Measurements from ENCODE around the gene MFSD1.

The MFSD1 gene

GRCh38 chr3:158792709-158793108 lies 9.1 kb upstream of the MFSD1 start:
- Histone ChIP-seq H3K9me3 (ENCODE audit: control insufficient read depth, insufficient read depth, low read length) (no peaks in the 10 kb centered on the region), H3K9ac (ENCODE audit: low read depth, low read length) (no peak overlapping the region), H3K27me3 (ENCODE audit: control insufficient read depth, insufficient read depth, low read length) (no peaks in the 10 kb centered on the region), H3K4me3 (ENCODE audit: low read depth, low read length) (no peak overlapping the region), H3K36me3 (ENCODE audit: control insufficient read depth, insufficient read depth, low read length) (no peaks in the 10 kb centered on the region), H3K4me1 (ENCODE audit: control insufficient read depth, insufficient read depth, low read length) (no peaks in the 10 kb centered on the region), H3K27ac (ENCODE audit: low read depth, low read length) (no peak overlapping the region)

- Histone ChIP-seq H3K4me3 (ENCODE audit: low read depth, low read length) (no peak overlapping the region), H3K4me1 (ENCODE audit: control insufficient read depth, insufficient read depth, low read length) (no peaks in the 10 kb centered on the region), H3K9me3 (ENCODE audit: control insufficient read depth, insufficient read depth, low read length) (no peaks in the 10 kb centered on the region), H3K27ac (ENCODE audit: low read depth, low read length) (no peak overlapping the region), H3K9ac (ENCODE audit: low read depth, low read length) (no peak overlapping the region), H3K27me3 (ENCODE audit: control insufficient read depth, insufficient read depth, low read length) (peaks cover 3% of the 10 kb centered on the region), H3K36me3 (ENCODE audit: control insufficient read depth, insufficient read depth, low read length) (no peaks in the 10 kb centered on the region)
These were observed 7.6 kb upstream of the MFSD1 start for GRCh38 chr3:158794206-158794605.

GRCh38 chr3:158794936-158795518 lies 6.8 kb upstream of the MFSD1 start:
- Histone ChIP-seq H3K27me3 (ENCODE audit: control insufficient read depth, insufficient read depth, low read length) (peaks cover 7% of the 10 kb centered on the region), H3K9ac (ENCODE audit: low read depth, low read length) (no peak overlapping the region), H3K36me3 (ENCODE audit: control insufficient read depth, insufficient read depth, low read length) (no peaks in the 10 kb centered on the region), H3K27ac (ENCODE audit: low read depth, low read length) (no peak overlapping the region), H3K4me1 (ENCODE audit: control insufficient read depth, insufficient read depth, low read length) (no peaks in the 10 kb centered on the region), H3K9me3 (ENCODE audit: control insufficient read depth, insufficient read depth, low read length) (no peaks in the 10 kb centered on the region), H3K4me3 (ENCODE audit: low read depth, low read length) (no peak overlapping the region)

- Histone ChIP-seq H3K9ac (ENCODE audit: low read depth, low read length) (no peak overlapping the region), H3K4me1 (ENCODE audit: control insufficient read depth, insufficient read depth, low read length) (peaks cover 8% of the 10 kb centered on the region; the same call in 1 of the 2 replicates), H3K27ac (ENCODE audit: low read depth, low read length) (no peak overlapping the region), H3K36me3 (ENCODE audit: control insufficient read depth, insufficient read depth, low read length) (no peaks in the 10 kb centered on the region), H3K27me3 (ENCODE audit: control insufficient read depth, insufficient read depth, low read length) (peaks cover 24% of the 10 kb centered on the region), H3K4me3 (ENCODE audit: low read depth, low read length) (peak overlapping the region; percentile 95), H3K9me3 (ENCODE audit: control insufficient read depth, insufficient read depth, low read length) (no peaks in the 10 kb centered on the region)
These were observed 653 bp upstream of the MFSD1 start for GRCh38 chr3:158801201-158801600.

GRCh38 chr3:158802409-158803268 lies 785 bp downstream of the MFSD1 start:
- no peaks in the 10 kb centered on the region for H3K36me3 ChIP-seq (ENCODE audit: control insufficient read depth, insufficient read depth, low read length)
- peak overlapping the region; percentile 46; the same call in 1 of the 2 replicates for H3K9ac ChIP-seq (ENCODE audit: low read depth, low read length)
- H3K27ac ChIP-seq (ENCODE audit: low read depth, low read length), result no peak overlapping the region
- peak overlapping the region; percentile 95 for H3K4me3 ChIP-seq (ENCODE audit: low read depth, low read length)
- no peaks in the 10 kb centered on the region for H3K9me3 ChIP-seq (ENCODE audit: control insufficient read depth, insufficient read depth, low read length)
- H3K27me3 ChIP-seq (ENCODE audit: control insufficient read depth, insufficient read depth, low read length), result peaks cover 24% of the 10 kb centered on the region
- peaks cover 8% of the 10 kb centered on the region; the same call in 1 of the 2 replicates for H3K4me1 ChIP-seq (ENCODE audit: control insufficient read depth, insufficient read depth, low read length)

GRCh38 chr3:158804441-158804840 lies 2.6 kb downstream of the MFSD1 start:
- H3K9me3 ChIP-seq (ENCODE audit: control insufficient read depth, insufficient read depth, low read length), result no peaks in the 10 kb centered on the region
- H3K27ac ChIP-seq (ENCODE audit: low read depth, low read length), result no peak overlapping the region
- no peak overlapping the region for H3K9ac ChIP-seq (ENCODE audit: low read depth, low read length)
- H3K4me3 ChIP-seq (ENCODE audit: low read depth, low read length), result no peak overlapping the region
- H3K4me1 ChIP-seq (ENCODE audit: control insufficient read depth, insufficient read depth, low read length), result peaks cover 8% of the 10 kb centered on the region; the same call in 1 of the 2 replicates
- H3K27me3 ChIP-seq (ENCODE audit: control insufficient read depth, insufficient read depth, low read length), result peaks cover 18% of the 10 kb centered on the region
- H3K36me3 ChIP-seq (ENCODE audit: control insufficient read depth, insufficient read depth, low read length), result no peaks in the 10 kb centered on the region

- Histone ChIP-seq H3K4me3 (ENCODE audit: low read depth, low read length) (no peak overlapping the region), H3K4me1 (ENCODE audit: control insufficient read depth, insufficient read depth, low read length) (peaks cover 8% of the 10 kb centered on the region; the same call in 1 of the 2 replicates), H3K27ac (ENCODE audit: low read depth, low read length) (no peak overlapping the region), H3K36me3 (ENCODE audit: control insufficient read depth, insufficient read depth, low read length) (no peaks in the 10 kb centered on the region), H3K27me3 (ENCODE audit: control insufficient read depth, insufficient read depth, low read length) (no peaks in the 10 kb centered on the region), H3K9ac (ENCODE audit: low read depth, low read length) (no peak overlapping the region), H3K9me3 (ENCODE audit: control insufficient read depth, insufficient read depth, low read length) (no peaks in the 10 kb centered on the region)
These were observed 6.8 kb downstream of the MFSD1 start for GRCh38 chr3:158808697-158809096.

- Histone ChIP-seq H3K27ac (ENCODE audit: low read depth, low read length) (no peak overlapping the region), H3K9me3 (ENCODE audit: control insufficient read depth, insufficient read depth, low read length) (no peaks in the 10 kb centered on the region), H3K27me3 (ENCODE audit: control insufficient read depth, insufficient read depth, low read length) (no peaks in the 10 kb centered on the region), H3K4me3 (ENCODE audit: low read depth, low read length) (no peak overlapping the region), H3K9ac (ENCODE audit: low read depth, low read length) (no peak overlapping the region), H3K4me1 (ENCODE audit: control insufficient read depth, insufficient read depth, low read length) (peaks cover 3% of the 10 kb centered on the region; the same call in 1 of the 2 replicates), H3K36me3 (ENCODE audit: control insufficient read depth, insufficient read depth, low read length) (no peaks in the 10 kb centered on the region)
These were observed 7.8 kb downstream of the MFSD1 start for GRCh38 chr3:158809642-158810041.

- Histone ChIP-seq H3K4me3 (ENCODE audit: low read depth, low read length) (no peak overlapping the region), H3K27ac (ENCODE audit: low read depth, low read length) (no peak overlapping the region), H3K4me1 (ENCODE audit: control insufficient read depth, insufficient read depth, low read length) (no peaks in the 10 kb centered on the region), H3K9ac (ENCODE audit: low read depth, low read length) (no peak overlapping the region), H3K27me3 (ENCODE audit: control insufficient read depth, insufficient read depth, low read length) (no peaks in the 10 kb centered on the region), H3K36me3 (ENCODE audit: control insufficient read depth, insufficient read depth, low read length) (no peaks in the 10 kb centered on the region), H3K9me3 (ENCODE audit: control insufficient read depth, insufficient read depth, low read length) (no peaks in the 10 kb centered on the region)
These were observed 9.2 kb downstream of the MFSD1 start for GRCh38 chr3:158810823-158811724.

GRCh38 chr3:158819282-158819681 lies 17.4 kb downstream of the MFSD1 start:
- Histone ChIP-seq H3K36me3 (ENCODE audit: control insufficient read depth, insufficient read depth, low read length) (0 out of 2 replicates have a peak, but pooled peaks cover 9% of the 10 kb centered on the region), H3K27me3 (ENCODE audit: control insufficient read depth, insufficient read depth, low read length) (no peaks in the 10 kb centered on the region), H3K4me3 (ENCODE audit: low read depth, low read length) (no peak overlapping the region), H3K9me3 (ENCODE audit: control insufficient read depth, insufficient read depth, low read length) (no peaks in the 10 kb centered on the region), H3K27ac (ENCODE audit: low read depth, low read length) (no peak overlapping the region), H3K4me1 (ENCODE audit: control insufficient read depth, insufficient read depth, low read length) (no peaks in the 10 kb centered on the region), H3K9ac (ENCODE audit: low read depth, low read length) (no peak overlapping the region)

All from HUES48 (cell line).